ENCODE data around the gene ROS1. TPM values are rescaled to one million over a fixed set of nuclear protein-coding genes. Genes with fewer than 3 reads are reported as not detected.

The ROS1 gene
- total RNA-seq, 1 donor from 2014 or later: not detected

DNA sequence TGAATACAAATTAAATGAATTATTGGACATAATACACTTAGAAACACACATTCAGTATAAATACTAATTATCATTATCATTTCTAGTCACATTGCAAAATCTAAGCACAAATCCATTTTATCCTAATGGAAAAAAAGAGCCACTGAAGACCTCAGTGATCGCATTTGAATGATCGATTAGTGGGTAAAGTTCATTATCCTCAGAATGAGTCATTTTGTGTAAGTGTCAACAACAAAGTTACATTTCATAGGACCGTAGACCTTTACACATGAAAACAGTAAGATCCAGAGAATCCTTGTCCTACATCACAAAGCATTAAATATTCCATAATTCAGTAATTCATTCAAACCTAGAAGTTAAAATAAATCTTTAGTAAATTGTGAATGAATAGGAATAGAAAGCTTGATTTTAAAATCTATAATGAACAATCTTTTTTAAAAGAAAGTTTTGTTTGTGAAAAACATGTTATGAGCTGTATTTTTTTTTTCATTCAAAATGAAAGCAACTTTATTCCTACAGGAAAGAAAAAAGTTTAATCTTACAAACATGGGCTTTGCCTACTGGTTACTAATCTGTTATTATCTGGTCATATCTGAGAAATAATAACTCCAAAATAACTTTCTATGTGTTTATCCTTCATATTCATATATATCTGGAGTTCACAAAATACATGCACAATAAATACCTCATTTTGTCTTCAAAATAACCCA is 33.7 kb downstream of the ROS1 start:
- H3K9ac ChIP-seq (ENCODE audit: low read length): no peak overlapping the region
- H4K20me1 ChIP-seq (ENCODE audit: insufficient read depth, low read length): no peaks in the 10 kb centered on the region
- no peaks in the 10 kb centered on the region for H3K27me3 Mint-ChIP-seq (ENCODE audit: low read depth, unreplicated experiment)
- no peak overlapping the region for H3K4me2 ChIP-seq (ENCODE audit: low read length)
- no peaks in the 10 kb centered on the region for H3K36me3 ChIP-seq (ENCODE audit: insufficient read depth, low read length)
- DNase-seq (ENCODE audit: low read depth) (no peak), FAIRE-seq (no peak)
- no peaks in the 10 kb centered on the region for H3K36me3 Mint-ChIP-seq (ENCODE audit: low read depth, unreplicated experiment)
- H3K4me3 Mint-ChIP-seq (ENCODE audit: unreplicated experiment): no peak overlapping the region
- no peak for TF ChIP-seq EZH2 (IDR thresholded peaks at IDR 0.05; ENCODE audit: insufficient read depth, low read length)
- TF ChIP-seq, protein P1, sequence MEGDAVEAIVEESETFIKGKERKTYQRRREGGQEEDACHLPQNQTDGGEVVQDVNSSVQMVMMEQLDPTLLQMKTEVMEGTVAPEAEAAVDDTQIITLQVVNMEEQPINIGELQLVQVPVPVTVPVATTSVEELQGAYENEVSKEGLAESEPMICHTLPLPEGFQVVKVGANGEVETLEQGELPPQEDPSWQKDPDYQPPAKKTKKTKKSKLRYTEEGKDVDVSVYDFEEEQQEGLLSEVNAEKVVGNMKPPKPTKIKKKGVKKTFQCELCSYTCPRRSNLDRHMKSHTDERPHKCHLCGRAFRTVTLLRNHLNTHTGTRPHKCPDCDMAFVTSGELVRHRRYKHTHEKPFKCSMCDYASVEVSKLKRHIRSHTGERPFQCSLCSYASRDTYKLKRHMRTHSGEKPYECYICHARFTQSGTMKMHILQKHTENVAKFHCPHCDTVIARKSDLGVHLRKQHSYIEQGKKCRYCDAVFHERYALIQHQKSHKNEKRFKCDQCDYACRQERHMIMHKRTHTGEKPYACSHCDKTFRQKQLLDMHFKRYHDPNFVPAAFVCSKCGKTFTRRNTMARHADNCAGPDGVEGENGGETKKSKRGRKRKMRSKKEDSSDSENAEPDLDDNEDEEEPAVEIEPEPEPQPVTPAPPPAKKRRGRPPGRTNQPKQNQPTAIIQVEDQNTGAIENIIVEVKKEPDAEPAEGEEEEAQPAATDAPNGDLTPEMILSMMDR (IDR thresholded peaks at IDR 0.05; ENCODE audit: insufficient read depth, low read depth, low read length): no peak
- no peaks in the 10 kb centered on the region for H3K9me3 ChIP-seq (ENCODE audit: insufficient read depth, low read depth, low read length)
- H3K27me3 ChIP-seq (ENCODE audit: insufficient read depth, low read length): no peaks in the 10 kb centered on the region
- no peaks in the 10 kb centered on the region for H3K79me2 ChIP-seq (ENCODE audit: insufficient read depth, low read length)
- H2AFZ ChIP-seq (ENCODE audit: low read depth, low read length): no peak overlapping the region
- no peak overlapping the region for H3K27ac ChIP-seq (ENCODE audit: low read depth, low read length)
- no peaks in the 10 kb centered on the region for H3K4me1 ChIP-seq (ENCODE audit: insufficient read depth, low read length)
- no peak overlapping the region for H3K27ac Mint-ChIP-seq (ENCODE audit: unreplicated experiment)
- no peak overlapping the region for H3K4me3 ChIP-seq (ENCODE audit: insufficient read depth, low read depth, low read length)
- no peaks in the 10 kb centered on the region for H3K4me1 Mint-ChIP-seq (ENCODE audit: low read depth, unreplicated experiment)
- no peaks in the 10 kb centered on the region for H3K9me3 Mint-ChIP-seq (ENCODE audit: unreplicated experiment)

DNA sequence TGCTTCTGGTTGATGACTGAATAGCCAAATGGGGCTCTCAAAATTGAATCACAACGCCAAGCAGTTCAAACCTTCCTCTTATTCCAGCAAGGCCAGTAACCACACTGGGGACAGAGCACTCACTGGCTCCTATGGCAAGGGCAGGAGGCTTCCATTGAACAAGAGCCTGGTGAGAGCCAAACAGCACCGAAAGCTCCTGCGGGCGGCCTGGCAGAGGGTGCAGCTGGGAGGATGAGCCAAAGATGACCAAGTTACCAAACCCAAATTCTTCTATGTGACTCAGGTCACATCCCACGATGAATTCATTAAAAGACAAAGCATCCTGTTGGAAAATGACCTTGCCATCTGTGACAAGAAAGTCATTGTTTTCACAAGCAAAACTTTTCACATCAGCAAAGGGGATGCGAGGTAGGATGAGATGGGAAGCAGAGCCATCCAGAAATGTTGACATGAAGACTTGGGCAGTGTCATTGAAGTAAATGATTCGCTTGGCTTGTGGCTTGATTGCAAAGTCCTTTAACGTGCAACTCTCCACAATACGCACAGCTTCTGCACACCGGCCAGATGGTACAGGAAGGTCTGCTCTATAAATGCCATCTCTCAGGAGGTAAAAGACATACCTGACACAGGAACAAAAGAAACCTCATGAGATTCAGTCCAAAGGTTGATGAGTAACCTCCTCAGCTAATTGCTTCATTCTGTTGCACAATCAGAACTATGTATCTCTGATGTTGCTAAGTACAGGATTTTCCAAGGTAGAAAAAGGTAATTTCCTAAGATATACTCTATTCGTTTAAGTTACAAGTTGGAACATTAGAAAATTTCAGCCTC is 36.3 kb downstream of the ROS1 start:
- H3K9me3 ChIP-seq (ENCODE audit: insufficient read depth, low read depth, low read length): no peaks in the 10 kb centered on the region
- Mint-ChIP-seq H3K9me3 (ENCODE audit: unreplicated experiment) (no peaks in the 10 kb centered on the region), H3K27me3 (ENCODE audit: low read depth, unreplicated experiment) (no peaks in the 10 kb centered on the region), H3K4me1 (ENCODE audit: low read depth, unreplicated experiment) (no peaks in the 10 kb centered on the region), H3K27ac (ENCODE audit: unreplicated experiment) (no peak overlapping the region), H3K36me3 (ENCODE audit: low read depth, unreplicated experiment) (no peaks in the 10 kb centered on the region), H3K4me3 (ENCODE audit: unreplicated experiment) (no peak overlapping the region)
- no peaks in the 10 kb centered on the region for H3K27me3 ChIP-seq (ENCODE audit: insufficient read depth, low read length)
- TF ChIP-seq, protein P1 (IDR thresholded peaks at IDR 0.05; ENCODE audit: insufficient read depth, low read depth, low read length): no peak
- no peak for TF ChIP-seq EZH2 (IDR thresholded peaks at IDR 0.05; ENCODE audit: insufficient read depth, low read length)
- H3K4me1 ChIP-seq (ENCODE audit: insufficient read depth, low read length): no peaks in the 10 kb centered on the region
- H2AFZ ChIP-seq (ENCODE audit: low read depth, low read length): no peak overlapping the region
- H3K4me3 ChIP-seq (ENCODE audit: insufficient read depth, low read depth, low read length): no peak overlapping the region
- no peak for FAIRE-seq
- DNase-seq (ENCODE audit: low read depth): no peak
- no peaks in the 10 kb centered on the region for H4K20me1 ChIP-seq (ENCODE audit: insufficient read depth, low read length)
- no peaks in the 10 kb centered on the region for H3K79me2 ChIP-seq (ENCODE audit: insufficient read depth, low read length)
- H3K36me3 ChIP-seq (ENCODE audit: insufficient read depth, low read length): no peaks in the 10 kb centered on the region
- no peak overlapping the region for H3K4me2 ChIP-seq (ENCODE audit: low read length)
- no peak overlapping the region for H3K9ac ChIP-seq (ENCODE audit: low read length)
- H3K27ac ChIP-seq (ENCODE audit: low read depth, low read length): no peak overlapping the region
